HG03060 (cell line): ENCODE measurements around the gene GRIK2.
"Not testable (repeated sequence)": the region's sequence is repeated elsewhere in the genome, so short reads cannot be mapped to it uniquely, and the experiment has no call there.

Experiments
- ATAC-seq: cut with Tn5 transposase; IDR thresholded peaks from one replicate; pipeline ENCODE4 v1.9.1; 2021; ENCODE audit warnings: low read depth, moderate number of reproducible peaks; ENCODE audit not compliant: unreplicated experiment

The GRIK2 gene

DNA sequence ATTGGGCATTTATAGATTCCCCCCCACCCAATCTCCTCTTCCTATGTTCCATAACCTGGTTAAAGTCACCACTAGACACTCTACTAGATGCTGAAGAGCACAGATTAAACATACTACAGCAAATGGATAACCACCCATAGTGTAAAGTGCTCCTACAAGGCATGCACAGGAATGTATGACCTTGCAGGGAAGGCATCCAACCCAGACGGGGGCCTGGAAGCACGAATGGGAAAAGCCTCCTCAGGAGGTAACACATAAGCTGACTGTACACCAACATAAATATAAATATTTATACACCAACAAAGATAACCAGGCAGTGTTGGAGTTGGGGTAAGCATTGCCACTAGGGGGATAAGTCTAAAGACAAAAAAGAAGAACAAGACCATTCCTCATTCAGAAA lies 691.7 kb downstream of the GRIK2 start:
- ATAC-seq: no peak

DNA sequence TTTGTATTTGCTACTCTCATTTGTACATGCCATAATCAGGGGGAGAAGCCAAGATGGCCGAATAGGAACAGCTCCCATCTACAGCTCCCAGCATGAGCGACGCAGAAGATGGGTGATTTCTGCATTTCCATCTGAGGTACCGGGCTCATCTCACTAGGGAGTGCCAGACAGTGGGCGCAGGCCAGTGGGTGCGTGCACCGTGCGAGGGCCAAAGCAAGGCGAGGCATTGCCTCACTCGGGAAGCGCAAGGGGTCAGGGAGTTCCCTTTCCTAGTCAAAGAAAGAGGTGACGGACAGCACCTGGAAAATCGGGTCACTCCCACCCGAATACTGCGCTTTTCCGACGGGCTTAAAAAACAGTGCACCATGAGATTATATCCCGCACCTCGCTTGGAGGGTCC lies 694.7 kb downstream of the GRIK2 start:
- ATAC-seq: not testable (repeated sequence)

DNA sequence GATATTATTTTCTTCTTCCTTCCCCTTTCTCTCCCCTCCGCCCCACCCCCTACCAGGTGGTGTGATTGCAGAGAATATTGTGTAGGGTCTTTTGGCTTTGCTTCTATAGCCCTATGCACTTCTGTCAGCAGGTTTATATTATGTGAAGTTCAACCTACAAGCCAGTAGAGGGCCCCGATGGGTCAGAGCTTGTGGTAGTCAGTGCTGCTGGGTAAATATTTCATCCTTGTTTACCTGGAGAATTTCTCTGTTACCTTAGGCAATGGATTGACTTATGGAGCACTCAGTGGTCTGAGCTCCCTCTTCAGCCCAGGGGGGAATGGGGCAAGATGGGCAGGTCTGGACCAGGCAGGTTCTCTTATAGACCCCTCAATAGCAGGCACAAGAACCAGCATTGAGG lies 720.9 kb downstream of the GRIK2 start:
- no peak for ATAC-seq

DNA sequence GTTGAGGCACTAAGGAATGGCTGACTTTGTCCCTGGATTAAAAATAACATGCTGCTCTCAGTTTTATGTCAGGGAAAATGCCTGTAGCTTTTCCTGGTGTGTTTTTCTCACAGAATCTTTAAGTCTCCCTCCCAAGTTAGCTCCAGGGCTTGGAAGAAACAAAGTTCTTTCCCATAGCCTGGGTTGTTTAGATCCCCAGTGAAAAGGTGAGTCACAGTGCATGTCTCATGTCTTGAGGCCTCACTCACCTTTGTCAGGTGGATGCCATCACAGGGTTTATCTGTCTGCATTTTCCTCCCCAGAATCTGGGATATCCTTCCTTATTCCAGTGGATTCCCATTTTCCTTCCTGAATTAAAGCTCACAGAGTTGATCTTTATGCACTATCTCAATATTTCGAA lies 722.4 kb downstream of the GRIK2 start:
- ATAC-seq: no peak

DNA sequence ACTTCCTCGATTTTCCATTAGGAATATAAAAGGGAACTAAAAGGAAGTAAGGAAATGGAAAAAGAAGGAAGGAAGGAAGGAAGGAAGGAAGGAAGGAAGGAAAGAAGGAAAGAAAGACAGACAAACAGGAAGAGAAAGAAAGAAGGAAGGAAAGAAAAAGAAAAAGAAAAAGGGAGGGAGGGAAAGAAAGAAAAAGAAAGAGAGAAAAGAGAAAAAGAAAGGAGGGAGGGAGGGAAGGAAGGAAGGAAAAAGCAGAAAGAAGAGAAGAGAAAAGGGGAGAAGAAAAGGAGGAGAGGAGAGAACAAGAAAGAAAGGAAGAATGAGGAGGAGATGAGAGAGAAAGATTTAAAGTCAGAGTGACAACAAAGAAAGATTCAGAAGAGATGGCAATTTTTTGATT lies 724.5 kb downstream of the GRIK2 start:
- ATAC-seq: no peak
